Measurements from ENCODE around the gene CFAP74.

Gene CFAP74

GRCh38 chr1:1967879-1968278 is 35.7 kb downstream of the CFAP74 start:
- Histone ChIP-seq H3K4me1 (ENCODE audit: control insufficient read depth, insufficient read depth, low read length) (peaks cover 8% of the 10 kb centered on the region), H3K9me3 (ENCODE audit: control insufficient read depth, low read length) (no peaks in the 10 kb centered on the region), H3K27me3 (ENCODE audit: control insufficient read depth, insufficient read depth, low read length, poor library complexity, severe bottlenecking) (no peaks in the 10 kb centered on the region), H3K27ac (ENCODE audit: insufficient read depth, low read depth, low read length, poor library complexity, severe bottlenecking) (no peak overlapping the region), H3K36me3 (ENCODE audit: control insufficient read depth, insufficient read depth, low read length) (no peaks in the 10 kb centered on the region), H3K4me3 (ENCODE audit: insufficient read depth, low read depth, low read length) (no peak overlapping the region)
- WGBS, 2 experiments = 78 to 79% methylated on average over 3 of the region's 3 CpGs

GRCh38 chr1:1967151-1967550 is 36.4 kb downstream of the CFAP74 start:
- 80 to 83% methylated on average over 16 of the region's 16 CpGs for WGBS, 2 experiments
- no peak overlapping the region for H3K27ac ChIP-seq (ENCODE audit: insufficient read depth, low read depth, low read length, poor library complexity, severe bottlenecking)

GRCh38 chr1:1966071-1966740 is 37.4 kb downstream of the CFAP74 start:
- Histone ChIP-seq H3K4me1 (ENCODE audit: control insufficient read depth, insufficient read depth, low read length) (peaks cover 7% of the 10 kb centered on the region), H3K4me3 (ENCODE audit: insufficient read depth, low read depth, low read length) (no peak overlapping the region), H3K27me3 (ENCODE audit: control insufficient read depth, insufficient read depth, low read length, poor library complexity, severe bottlenecking) (no peaks in the 10 kb centered on the region), H3K27ac (ENCODE audit: insufficient read depth, low read depth, low read length, poor library complexity, severe bottlenecking) (no peak overlapping the region), H3K36me3 (ENCODE audit: control insufficient read depth, insufficient read depth, low read length) (no peaks in the 10 kb centered on the region), H3K9me3 (ENCODE audit: control insufficient read depth, low read length) (no peaks in the 10 kb centered on the region)
- 82 to 87% methylated on average over 35 to 36 of the region's 38 CpGs for WGBS, 2 experiments

More at GRCh38 chr1:1967151-1967550, 36.4 kb downstream of the CFAP74 start:
- Histone ChIP-seq H3K27me3 (ENCODE audit: control insufficient read depth, insufficient read depth, low read length, poor library complexity, severe bottlenecking) (no peaks in the 10 kb centered on the region), H3K4me3 (ENCODE audit: insufficient read depth, low read depth, low read length) (no peak overlapping the region), H3K4me1 (ENCODE audit: control insufficient read depth, insufficient read depth, low read length) (peaks cover 7% of the 10 kb centered on the region), H3K36me3 (ENCODE audit: control insufficient read depth, insufficient read depth, low read length) (no peaks in the 10 kb centered on the region), H3K9me3 (ENCODE audit: control insufficient read depth, low read length) (no peaks in the 10 kb centered on the region)

GRCh38 chr1:1965546-1965945 is 38.0 kb downstream of the CFAP74 start:
- Histone ChIP-seq H3K27ac (ENCODE audit: insufficient read depth, low read depth, low read length, poor library complexity, severe bottlenecking) (no peak overlapping the region), H3K36me3 (ENCODE audit: control insufficient read depth, insufficient read depth, low read length) (no peaks in the 10 kb centered on the region), H3K4me3 (ENCODE audit: insufficient read depth, low read depth, low read length) (no peak overlapping the region), H3K4me1 (ENCODE audit: control insufficient read depth, insufficient read depth, low read length) (peaks cover 7% of the 10 kb centered on the region), H3K9me3 (ENCODE audit: control insufficient read depth, low read length) (no peaks in the 10 kb centered on the region), H3K27me3 (ENCODE audit: control insufficient read depth, insufficient read depth, low read length, poor library complexity, severe bottlenecking) (no peaks in the 10 kb centered on the region)
- 91 to 93% methylated on average over 10 of the region's 10 CpGs for WGBS, 2 experiments

- Histone ChIP-seq H3K4me3 (ENCODE audit: insufficient read depth, low read depth, low read length) (no peak overlapping the region), H3K36me3 (ENCODE audit: control insufficient read depth, insufficient read depth, low read length) (no peaks in the 10 kb centered on the region), H3K27ac (ENCODE audit: insufficient read depth, low read depth, low read length, poor library complexity, severe bottlenecking) (no peak overlapping the region), H3K9me3 (ENCODE audit: control insufficient read depth, low read length) (no peaks in the 10 kb centered on the region), H3K27me3 (ENCODE audit: control insufficient read depth, insufficient read depth, low read length, poor library complexity, severe bottlenecking) (no peaks in the 10 kb centered on the region), H3K4me1 (ENCODE audit: control insufficient read depth, insufficient read depth, low read length) (peaks cover 7% of the 10 kb centered on the region)
- 89 to 90% methylated on average over 25 of the region's 25 CpGs for WGBS, 2 experiments
These were observed 38.8 kb downstream of the CFAP74 start for GRCh38 chr1:1964811-1965210.

GRCh38 chr1:1963570-1963969 is 40.0 kb downstream of the CFAP74 start:
- Histone ChIP-seq H3K27ac (ENCODE audit: insufficient read depth, low read depth, low read length, poor library complexity, severe bottlenecking) (no peak overlapping the region), H3K36me3 (ENCODE audit: control insufficient read depth, insufficient read depth, low read length) (no peaks in the 10 kb centered on the region), H3K9me3 (ENCODE audit: control insufficient read depth, low read length) (no peaks in the 10 kb centered on the region), H3K4me1 (ENCODE audit: control insufficient read depth, insufficient read depth, low read length) (peaks cover 7% of the 10 kb centered on the region), H3K27me3 (ENCODE audit: control insufficient read depth, insufficient read depth, low read length, poor library complexity, severe bottlenecking) (no peaks in the 10 kb centered on the region), H3K4me3 (ENCODE audit: insufficient read depth, low read depth, low read length) (no peak overlapping the region)
- WGBS, 2 experiments = 90 to 91% methylated on average over 17 of the region's 17 CpGs

- Histone ChIP-seq H3K4me3 (ENCODE audit: insufficient read depth, low read depth, low read length) (no peak overlapping the region), H3K27ac (ENCODE audit: insufficient read depth, low read depth, low read length, poor library complexity, severe bottlenecking) (no peak overlapping the region), H3K4me1 (ENCODE audit: control insufficient read depth, insufficient read depth, low read length) (peaks cover 7% of the 10 kb centered on the region), H3K36me3 (ENCODE audit: control insufficient read depth, insufficient read depth, low read length) (no peaks in the 10 kb centered on the region), H3K27me3 (ENCODE audit: control insufficient read depth, insufficient read depth, low read length, poor library complexity, severe bottlenecking) (no peaks in the 10 kb centered on the region), H3K9me3 (ENCODE audit: control insufficient read depth, low read length) (no peaks in the 10 kb centered on the region)
- 86 to 89% methylated on average over 2 of the region's 2 CpGs for WGBS, 2 experiments
These were observed 40.8 kb downstream of the CFAP74 start for GRCh38 chr1:1962752-1963151.

- no peak overlapping the region for H3K27ac ChIP-seq (ENCODE audit: insufficient read depth, low read depth, low read length, poor library complexity, severe bottlenecking)
- H3K27me3 ChIP-seq (ENCODE audit: control insufficient read depth, insufficient read depth, low read length, poor library complexity, severe bottlenecking) = no peaks in the 10 kb centered on the region
- H3K4me1 ChIP-seq (ENCODE audit: control insufficient read depth, insufficient read depth, low read length) = no peaks in the 10 kb centered on the region
- WGBS, 2 experiments = 74 to 77% methylated on average over 17 of the region's 17 CpGs
- H3K9me3 ChIP-seq (ENCODE audit: control insufficient read depth, low read length) = no peaks in the 10 kb centered on the region
- H3K36me3 ChIP-seq (ENCODE audit: control insufficient read depth, insufficient read depth, low read length) = no peaks in the 10 kb centered on the region
- H3K4me3 ChIP-seq (ENCODE audit: insufficient read depth, low read depth, low read length) = no peak overlapping the region
These were observed 42.9 kb downstream of the CFAP74 start for GRCh38 chr1:1960480-1961196.

GRCh38 chr1:1959840-1960479 is 43.6 kb downstream of the CFAP74 start:
- no peak overlapping the region for H3K4me3 ChIP-seq (ENCODE audit: insufficient read depth, low read depth, low read length)
- H3K36me3 ChIP-seq (ENCODE audit: control insufficient read depth, insufficient read depth, low read length) = no peaks in the 10 kb centered on the region
- H3K27me3 ChIP-seq (ENCODE audit: control insufficient read depth, insufficient read depth, low read length, poor library complexity, severe bottlenecking) = no peaks in the 10 kb centered on the region
- WGBS, 2 experiments = 19 to 20% methylated on average over 23 of the region's 23 CpGs
- no peaks in the 10 kb centered on the region for H3K4me1 ChIP-seq (ENCODE audit: control insufficient read depth, insufficient read depth, low read length)
- no peak overlapping the region for H3K27ac ChIP-seq (ENCODE audit: insufficient read depth, low read depth, low read length, poor library complexity, severe bottlenecking)
- H3K9me3 ChIP-seq (ENCODE audit: control insufficient read depth, low read length) = no peaks in the 10 kb centered on the region

GRCh38 chr1:1959459-1959839 is 44.1 kb downstream of the CFAP74 start:
- H3K4me3 ChIP-seq (ENCODE audit: insufficient read depth, low read depth, low read length) = no peak overlapping the region
- no peaks in the 10 kb centered on the region for H3K27me3 ChIP-seq (ENCODE audit: control insufficient read depth, insufficient read depth, low read length, poor library complexity, severe bottlenecking)
- 83 to 87% methylated on average over 12 of the region's 12 CpGs for WGBS, 2 experiments

More at GRCh38 chr1:1959459-1959839, 44.1 kb downstream of the CFAP74 start:
- no peaks in the 10 kb centered on the region for H3K36me3 ChIP-seq (ENCODE audit: control insufficient read depth, insufficient read depth, low read length)
- H3K4me1 ChIP-seq (ENCODE audit: control insufficient read depth, insufficient read depth, low read length) = no peaks in the 10 kb centered on the region
- H3K9me3 ChIP-seq (ENCODE audit: control insufficient read depth, low read length) = no peaks in the 10 kb centered on the region
- no peak overlapping the region for H3K27ac ChIP-seq (ENCODE audit: insufficient read depth, low read depth, low read length, poor library complexity, severe bottlenecking)

All from ectodermal cell (in vitro differentiated cells).